GM21515 (cell line): ENCODE results near the gene CCDC73.
"Not testable (repeated sequence)": the region's sequence is repeated elsewhere in the genome, so short reads cannot be mapped to it uniquely, and the experiment has no call there.

Source experiments
- ATAC-seq: cut with Tn5 transposase; IDR thresholded peaks from one replicate; pipeline ENCODE4 v1.9.1; 2021; ENCODE audit not compliant: unreplicated experiment

Gene CCDC73

DNA sequence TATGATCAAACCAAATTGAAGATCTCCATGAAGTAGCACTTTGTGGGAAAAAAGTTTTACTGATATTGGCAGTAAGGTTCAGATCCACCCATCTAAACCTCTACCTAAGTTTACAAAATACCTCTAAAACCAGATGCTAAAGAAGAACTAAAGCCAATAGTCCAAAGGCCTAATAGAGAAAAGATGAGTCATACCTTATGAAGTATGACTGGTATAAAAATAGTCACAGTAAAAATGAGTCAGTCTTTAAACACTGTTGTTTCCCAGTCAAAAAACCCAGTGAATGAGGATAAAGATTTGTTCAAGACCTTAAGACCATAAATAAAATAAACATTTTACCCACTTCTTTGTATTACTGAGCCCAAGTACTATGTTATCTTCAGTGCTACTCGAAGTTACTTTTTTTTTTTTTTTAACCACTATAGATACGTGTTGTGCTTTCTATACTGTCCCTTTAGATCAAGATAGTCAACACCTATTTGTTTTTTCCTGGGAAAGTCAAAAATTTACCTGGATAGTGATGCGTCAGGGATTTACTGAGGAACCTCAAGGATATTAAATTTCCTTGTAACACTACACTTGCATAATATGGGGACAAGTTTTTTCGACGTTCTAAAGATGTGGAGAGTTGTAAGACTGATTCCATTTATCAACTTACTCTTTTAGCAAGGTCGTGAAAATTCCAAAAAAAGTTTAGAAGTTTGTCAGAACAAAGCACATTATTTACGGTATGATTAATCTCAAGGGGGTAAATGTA lies 87.3 kb downstream of the CCDC73 start:
- peak; percentile 86 for ATAC-seq

DNA sequence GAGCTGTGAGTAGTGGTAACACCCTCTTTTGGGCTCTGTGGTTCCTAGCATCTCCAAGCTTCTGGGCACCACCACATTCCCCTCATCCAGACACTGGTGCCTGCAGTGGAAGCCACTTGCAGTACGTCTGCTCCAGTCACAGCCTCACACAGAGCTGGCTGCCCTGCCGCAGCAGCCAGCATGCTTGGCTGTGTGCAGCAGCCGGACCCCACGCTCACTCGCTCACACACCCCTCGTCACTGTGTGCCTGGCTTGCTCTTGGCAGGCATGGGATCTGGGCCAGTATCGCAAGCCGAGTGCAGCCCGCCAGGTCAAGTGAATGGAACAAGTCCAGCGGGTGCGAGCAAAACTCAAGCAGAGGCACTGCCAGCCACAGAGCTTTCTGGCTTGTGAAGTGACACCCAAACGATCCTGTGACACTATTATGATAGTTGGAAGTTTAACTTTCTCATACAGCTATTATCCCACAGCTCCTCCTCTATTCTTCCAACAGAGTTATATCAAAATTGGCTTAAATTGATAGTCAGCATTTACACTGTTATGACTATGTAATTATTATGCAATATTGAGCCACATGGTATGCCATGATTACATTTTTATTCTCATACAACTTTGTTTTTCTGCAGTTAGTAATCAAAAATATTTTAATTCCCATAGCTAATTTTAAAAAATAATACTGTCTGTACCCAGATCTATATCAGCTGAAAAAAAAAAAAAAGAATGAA lies 89.0 kb downstream of the CCDC73 start:
- no peak for ATAC-seq

DNA sequence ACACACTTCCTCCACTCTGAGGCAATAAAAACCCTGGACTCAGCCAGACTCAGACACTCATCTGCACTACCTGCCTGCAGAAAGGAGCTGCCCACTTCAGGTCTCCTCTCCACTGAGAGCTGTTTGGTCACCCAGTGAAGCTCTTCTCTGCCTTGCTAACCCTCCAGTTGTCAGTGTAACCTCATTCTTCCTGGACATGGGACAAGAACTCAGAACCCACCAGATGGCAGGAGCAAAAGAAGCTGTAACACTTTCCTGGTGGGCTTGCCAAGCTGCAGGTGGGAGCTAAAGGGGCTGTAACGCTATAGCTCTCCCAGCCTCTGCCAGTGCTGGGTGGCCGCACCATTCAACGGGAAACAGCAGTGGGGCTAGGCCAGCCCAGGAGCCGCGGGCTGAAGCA lies 89.7 kb downstream of the CCDC73 start:
- ATAC-seq = no peak

DNA sequence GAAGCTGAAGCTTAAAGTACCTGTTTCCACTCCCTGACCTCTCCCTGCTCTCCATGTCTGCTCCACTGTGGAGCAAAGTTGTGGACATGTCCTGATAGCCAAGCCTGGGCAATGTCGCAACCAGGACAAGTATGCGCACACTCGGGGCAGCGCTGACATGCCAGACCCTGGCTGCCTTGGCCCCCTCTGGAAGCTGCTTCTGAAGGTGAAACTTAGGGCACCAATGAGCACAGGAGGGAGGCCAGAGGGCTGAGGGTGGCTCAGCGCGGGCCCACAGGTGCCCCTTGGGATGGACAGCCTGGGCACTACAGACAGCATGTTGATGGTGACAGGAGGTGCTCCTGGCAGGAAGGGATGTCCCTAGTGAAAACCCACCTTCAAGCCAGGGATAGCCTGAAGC lies 90.2 kb downstream of the CCDC73 start:
- ATAC-seq = no peak

DNA sequence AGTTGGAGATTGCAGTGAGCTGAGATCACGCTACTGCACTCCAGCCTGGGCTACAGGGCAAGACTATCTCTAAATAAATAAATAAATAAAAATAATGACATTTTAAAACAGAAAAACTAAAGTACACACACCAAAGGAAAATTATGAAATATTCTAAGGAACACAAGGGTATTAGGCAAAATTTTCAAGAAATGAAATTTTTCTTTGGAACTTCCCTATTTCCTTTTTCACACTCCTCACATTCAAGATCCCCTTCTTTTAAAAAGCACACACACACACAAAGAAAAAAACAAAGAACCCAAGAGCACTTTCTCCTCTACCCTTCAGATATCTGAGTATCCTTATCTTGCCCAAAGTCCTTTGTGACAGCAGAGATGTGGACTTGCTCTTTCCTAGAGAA lies 92.8 kb downstream of the CCDC73 start:
- no peak for ATAC-seq

DNA sequence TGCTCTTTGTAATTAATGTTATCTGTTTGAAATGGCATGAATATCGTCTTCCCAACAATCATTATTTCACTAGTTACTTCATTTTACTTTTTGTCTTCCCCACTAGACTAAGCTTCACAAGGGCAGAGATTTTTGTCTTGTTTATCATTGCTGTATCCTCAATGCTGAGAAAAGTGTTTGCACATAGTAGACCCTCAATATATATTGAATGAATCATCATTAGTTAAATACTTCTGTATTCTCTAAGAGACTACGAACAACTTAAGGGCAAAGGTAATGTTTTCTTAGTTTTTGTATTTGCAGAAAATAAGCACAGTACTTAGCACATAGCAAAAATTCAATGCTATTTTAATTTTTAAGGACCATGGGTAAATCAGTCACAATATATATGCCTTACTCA lies 95.9 kb downstream of the CCDC73 start:
- ATAC-seq = no peak

DNA sequence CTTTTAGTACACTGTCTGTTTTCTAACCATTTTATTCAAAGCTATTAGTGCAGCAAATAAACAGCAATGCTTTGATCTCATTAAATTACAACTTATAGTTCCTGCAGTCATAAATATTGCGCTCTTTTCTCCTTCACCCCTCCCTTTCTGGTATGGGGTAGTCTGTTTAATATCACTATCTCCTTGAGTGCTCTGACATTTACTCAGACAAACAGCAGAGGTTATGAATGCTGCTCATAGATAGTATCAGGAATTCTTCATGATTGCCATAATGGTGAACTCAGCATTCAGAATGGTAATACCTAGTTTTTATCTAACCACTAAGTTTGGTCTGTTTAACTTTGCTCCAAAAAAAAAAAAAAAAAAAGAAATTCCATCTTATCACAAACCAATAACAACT lies 123.4 kb downstream of the CCDC73 start:
- no peak for ATAC-seq

DNA sequence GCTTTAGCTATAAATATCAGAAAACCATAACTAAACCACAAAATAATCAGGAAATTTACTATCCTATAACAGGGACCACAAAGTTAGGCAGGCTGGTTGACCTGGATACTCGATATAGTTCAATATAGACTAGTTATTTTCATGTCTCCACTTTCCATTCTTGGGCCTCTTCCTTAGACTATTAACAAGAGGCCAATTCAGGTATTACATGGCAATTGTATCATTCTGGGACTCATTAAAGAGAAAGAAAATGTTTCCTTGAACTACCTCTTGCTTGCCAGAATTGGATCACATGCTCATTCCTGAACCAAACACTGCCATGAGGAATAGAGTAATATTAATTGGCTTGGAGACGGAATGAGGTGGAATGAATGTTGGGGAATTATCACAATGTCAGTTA lies 134.8 kb downstream of the CCDC73 start:
- no peak for ATAC-seq

DNA sequence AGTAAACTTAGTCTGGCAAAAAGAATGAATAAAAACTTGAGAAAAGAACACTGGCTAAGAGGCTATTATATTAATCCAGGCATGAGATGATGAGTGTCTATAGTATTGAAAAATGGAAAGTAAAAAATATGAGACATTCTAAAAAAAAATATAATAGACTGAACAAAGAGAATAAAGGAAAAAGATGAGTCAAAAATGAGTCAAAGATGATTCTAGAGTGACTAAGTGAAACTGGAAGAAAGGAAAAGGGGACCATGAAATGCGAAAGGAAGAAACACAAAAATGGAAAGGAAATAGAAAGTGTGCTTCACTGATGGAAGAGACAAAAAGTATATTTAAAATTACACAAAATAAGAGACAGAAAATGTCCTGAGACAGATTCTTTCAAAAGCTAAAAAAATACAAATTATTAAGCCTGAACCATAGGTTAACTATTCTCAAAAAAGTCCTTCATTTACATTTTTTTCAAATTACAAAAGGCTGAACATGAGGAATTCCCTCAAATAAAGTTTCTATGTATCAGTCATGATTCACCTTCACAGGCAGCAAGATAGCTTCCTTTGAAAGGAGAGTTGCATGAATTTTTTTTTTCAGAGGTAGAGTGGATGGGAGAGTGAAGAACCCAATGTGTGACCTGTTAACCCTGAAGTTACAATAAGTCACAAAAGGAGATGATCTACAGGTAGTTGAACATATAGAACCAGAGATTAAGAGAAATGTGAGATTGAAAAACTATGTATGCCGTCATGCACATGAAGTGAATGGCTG lies 135.6 kb downstream of the CCDC73 start:
- no peak for ATAC-seq

DNA sequence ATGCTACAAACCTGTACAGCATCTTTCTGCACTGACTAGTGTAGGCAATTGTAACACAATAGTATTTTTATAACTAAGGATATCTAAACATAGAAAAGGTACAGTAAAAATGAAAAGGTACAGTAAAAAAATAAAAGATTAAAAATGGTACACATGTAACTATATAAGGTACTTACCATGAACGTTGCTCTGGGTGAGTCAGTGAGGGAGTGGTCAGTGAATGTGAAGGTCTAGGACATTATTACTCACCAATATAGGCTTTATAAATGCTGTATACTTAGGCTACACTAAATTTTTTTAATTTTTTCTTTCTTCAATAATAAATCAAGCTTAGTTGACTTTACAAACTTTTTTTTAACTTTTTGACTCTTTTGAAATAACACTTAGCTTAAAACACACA lies 150.9 kb downstream of the CCDC73 start:
- no peak for ATAC-seq

DNA sequence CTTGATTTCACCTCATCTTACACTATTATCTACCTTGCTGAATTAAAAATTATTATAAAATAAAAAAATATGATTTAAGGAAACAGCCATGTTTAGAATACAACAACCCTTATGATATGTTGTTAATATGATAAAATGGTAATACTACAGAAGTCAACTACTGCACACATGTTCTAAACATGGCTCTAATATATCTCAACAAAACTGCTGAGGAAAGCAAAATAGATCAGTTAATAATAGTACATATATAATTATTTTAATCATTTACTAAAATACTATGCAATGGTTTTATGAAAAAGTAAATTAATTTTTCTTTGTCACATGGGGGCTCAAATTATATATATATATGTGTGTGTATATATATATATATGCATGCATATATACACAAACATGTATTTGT lies 153.1 kb downstream of the CCDC73 start:
- no peak for ATAC-seq

DNA sequence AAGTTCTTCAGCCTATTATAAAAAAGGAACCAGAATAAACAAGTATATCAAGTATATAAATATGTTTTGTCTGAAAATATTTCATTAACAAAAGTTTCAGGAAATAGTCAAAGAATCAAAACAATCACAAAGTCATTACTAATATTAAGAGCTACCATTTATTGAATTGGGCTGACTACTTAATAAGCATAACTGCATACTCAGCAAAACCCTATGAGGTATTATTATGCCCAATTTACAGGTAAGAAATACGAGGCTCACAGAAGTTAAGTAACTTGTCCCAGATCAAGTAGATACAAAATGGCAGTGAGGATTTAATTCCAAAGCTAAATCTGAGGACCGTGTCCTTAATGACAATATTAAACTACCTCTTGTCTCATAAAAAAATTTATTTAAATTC lies 158.6 kb downstream of the CCDC73 start:
- ATAC-seq = no peak

DNA sequence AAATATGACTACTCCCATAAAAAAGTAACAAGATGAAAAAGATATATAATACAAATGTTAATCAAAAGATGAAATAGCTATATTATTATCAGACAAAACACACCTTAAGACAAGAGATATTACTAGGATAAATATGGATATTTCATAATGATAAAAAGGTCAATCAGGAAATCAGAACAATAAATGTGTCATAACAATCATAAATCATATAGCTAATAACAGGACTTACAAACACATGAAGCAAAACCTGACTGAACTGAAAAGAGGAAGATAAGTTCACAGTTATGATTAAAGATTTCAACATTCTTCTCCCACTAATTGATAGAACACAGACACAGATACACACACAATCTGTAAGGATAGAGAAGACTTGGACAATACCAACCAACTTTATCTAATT lies 163.6 kb downstream of the CCDC73 start:
- no peak for ATAC-seq

DNA sequence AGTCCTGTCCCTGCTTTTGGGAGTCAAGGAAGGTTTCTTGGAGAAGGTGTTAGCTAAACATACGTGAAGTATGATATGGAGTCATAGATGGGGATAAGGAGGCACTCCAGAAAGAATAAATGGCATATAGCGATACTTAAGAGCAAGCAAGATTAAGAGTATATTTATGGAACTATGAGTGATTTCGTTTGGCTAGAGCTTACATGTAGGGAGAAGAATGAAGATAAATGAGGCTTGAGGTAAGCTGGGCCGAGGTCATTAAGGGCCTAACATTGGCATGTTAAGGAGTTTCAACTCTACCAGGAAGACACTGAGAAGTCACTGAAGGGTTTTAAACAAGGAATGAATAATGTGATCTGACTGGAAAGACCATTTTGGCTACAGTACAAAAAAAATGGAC lies 177.6 kb downstream of the CCDC73 start:
- ATAC-seq = no peak

DNA sequence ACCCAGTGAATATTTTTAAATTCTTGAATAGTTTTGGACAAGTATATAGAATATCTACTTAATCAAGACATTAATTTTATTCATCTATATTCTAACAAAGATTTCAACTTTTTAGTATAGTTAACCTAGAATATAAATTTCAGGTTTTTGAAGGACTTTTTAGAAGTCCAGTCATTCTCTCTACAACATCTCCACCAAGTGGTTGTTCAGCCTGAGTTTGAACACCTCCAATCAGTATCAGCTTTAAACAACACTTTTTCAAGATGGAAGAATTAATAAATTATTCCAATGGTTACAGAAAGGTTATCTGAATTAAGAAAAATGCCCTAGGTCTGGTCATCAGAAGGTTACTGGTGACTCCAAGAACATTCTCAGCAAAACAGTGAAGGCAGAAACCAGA lies 179.0 kb downstream of the CCDC73 start:
- ATAC-seq = no peak

DNA sequence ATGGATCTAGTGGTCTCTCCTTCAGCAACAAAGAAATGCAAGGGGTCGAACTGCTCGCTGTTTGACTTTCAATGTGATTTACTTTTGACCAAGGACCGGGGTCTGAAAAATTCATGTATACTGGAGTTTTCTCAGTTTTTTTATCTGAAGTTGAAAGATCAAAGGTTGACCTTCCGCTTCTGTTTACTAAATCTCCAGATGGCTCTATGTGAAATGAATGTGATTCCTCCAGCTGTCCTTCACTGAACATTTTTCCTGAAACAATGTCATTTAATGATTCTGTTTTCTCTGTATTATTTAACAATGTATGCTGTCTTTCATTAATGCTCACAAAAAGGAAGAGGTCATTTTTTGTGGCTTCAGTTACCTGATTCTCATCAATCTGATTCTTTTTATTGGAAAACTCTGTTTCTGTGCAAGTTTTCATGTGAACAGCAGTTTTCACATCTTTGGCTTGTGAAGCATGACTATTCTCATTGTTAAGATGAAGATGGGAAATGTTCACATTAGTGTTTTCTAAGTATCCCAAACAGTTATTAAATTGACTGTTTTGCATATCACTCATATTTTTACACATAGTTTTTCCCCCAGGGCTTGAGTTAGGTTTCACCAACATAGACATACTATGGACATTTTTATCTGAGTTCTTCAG lies 180.8 kb downstream of the CCDC73 start:
- ATAC-seq = no peak

DNA sequence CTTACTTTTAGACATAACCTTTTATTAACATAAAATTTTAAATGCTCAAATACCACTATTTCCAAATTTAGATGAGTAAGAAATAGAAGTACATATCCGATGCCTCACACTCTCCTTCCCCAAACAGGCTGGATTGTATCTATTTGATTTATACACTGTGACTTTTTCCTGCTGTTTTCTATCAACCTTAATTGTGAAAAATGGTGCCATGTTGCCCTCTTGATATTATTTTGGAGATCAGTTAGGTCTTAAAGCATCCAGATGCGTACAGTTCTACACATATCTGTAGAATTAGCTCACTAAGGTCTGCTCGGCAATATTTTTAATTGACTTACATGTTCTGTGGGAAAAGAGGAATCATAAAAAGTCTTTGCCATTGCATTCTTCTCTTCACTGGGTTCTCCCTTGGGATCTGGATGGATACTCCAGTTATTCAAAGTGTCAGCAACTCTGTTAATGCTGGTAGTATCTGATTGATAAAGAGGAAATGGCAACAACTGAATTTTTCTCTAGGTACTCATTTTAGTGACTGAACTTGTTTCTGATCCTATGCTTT lies 183.6 kb downstream of the CCDC73 start:
- no peak for ATAC-seq

DNA sequence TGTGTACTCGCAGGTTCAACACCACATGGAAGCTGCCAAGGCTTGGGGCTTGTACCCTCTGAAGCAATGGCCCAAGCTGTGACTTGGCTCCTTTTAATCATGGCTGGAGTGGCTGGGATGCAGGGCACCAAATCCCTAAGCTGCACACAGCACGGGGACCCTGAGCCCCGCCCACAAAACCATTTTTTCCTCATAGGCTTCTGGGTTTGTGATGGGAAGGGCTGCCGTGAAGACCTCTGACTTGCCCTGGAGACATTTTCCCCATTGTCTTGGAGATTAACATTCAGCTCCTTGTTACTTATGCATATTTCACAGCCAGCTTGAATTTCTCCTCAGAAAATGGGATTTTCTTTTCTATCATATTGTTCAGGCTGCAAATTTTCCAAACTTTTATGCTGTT lies 185.6 kb downstream of the CCDC73 start:
- not testable (repeated sequence) for ATAC-seq

DNA sequence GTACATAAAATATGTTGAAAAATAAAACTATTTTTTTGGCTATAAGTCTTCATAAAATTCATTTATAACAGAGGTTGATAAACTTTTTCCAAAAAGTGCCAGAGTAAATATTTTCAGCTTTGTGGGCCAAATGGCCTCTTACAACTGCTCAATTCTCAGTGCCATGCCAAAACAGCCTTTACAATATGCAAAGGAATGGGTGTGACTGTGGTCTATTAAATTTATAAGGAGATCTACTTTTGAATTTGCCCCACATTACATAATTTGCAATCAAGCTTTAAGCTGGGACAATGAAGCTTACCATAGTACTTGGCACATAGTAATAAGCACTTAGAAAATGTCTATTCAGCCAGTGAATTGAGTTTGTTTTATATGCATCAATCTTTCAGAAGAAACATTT lies 188.2 kb downstream of the CCDC73 start:
- no peak for ATAC-seq

DNA sequence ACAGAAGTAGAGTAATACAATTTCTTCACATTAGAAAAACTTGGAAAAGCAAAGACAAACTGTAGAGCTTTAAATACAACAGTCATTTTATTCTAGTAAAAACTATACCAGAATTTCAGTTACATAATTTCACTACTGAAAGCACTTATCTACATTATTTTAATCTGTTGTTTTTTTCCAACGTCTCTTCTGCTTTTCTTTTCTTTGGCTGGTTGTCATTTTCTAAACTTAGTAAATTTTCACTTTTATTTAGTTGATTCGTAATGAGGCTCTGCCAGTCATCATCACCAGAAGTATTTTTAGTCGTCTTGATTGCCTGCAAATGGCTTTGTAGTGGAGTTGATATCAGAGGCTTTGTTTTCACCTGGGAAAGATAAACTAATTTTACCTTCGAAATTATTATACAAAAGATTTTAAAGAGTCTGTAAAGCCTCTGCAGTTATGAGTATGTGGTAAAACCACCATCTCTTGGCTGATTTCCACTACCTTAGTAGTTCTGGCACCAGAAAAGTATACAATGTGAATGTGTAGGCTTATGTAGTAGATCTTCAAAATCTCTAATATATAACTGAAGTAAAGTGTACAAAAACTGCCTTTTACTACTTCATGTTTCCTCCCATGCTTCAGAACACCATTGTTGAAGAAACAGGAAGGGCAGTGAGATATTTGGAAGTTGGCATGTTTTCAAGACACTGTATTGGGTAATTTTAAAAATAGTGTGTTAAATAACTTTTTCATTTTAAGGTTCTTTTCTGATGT lies 191.6 kb downstream of the CCDC73 start:
- ATAC-seq = no peak
